Esophagus (tissue), 2 donors: ENCODE results near the gene AGTRAP. TPM values are rescaled to one million over a fixed set of nuclear protein-coding genes. Genes with fewer than 3 reads are reported as not detected.
A peak's percentile ranks its signal among the peaks of the same experiment; 100 is the strongest.

Experiments used
- H3K27ac ChIP-seq, 2 donors: one replicate each; pipeline ENCODE4 v1.5.1; 2013; ENCODE audit warnings: low read depth in 2 of 2, mild to moderate bottlenecking in 2 of 2, inconsistent platforms in 1 of 2, low read length in 1 of 2, moderate library complexity in 1 of 2
- H3K27me3 ChIP-seq, 2 donors: one replicate each; pipeline ENCODE4 v1.6.1; 2013; ENCODE audit warnings: low read length in 2 of 2, control low read depth in 1 of 2, mild to moderate bottlenecking in 1 of 2; ENCODE audit not compliant: insufficient read depth in 2 of 2, control insufficient read depth in 1 of 2
- H3K36me3 ChIP-seq, 2 donors: one replicate each; pipeline ENCODE4 v1.6.1; 2013; ENCODE audit warnings: low read length in 1 of 2; ENCODE audit not compliant: control insufficient read depth in 2 of 2, insufficient read depth in 2 of 2
- H3K4me1 ChIP-seq, 2 donors: one replicate each; pipeline ENCODE4 v1.6.1; 2013; ENCODE audit warnings: low read length in 1 of 2; ENCODE audit not compliant: control insufficient read depth in 2 of 2, insufficient read depth in 2 of 2
- H3K4me3 ChIP-seq, 2 donors: one replicate each; pipeline ENCODE4 v1.5.1; 2013; ENCODE audit warnings: low read length in 2 of 2, mild to moderate bottlenecking in 2 of 2, low read depth in 1 of 2, moderate library complexity in 1 of 2
- H3K9me3 ChIP-seq, 2 donors: one replicate each; pipeline ENCODE4 v1.6.1; 2013; ENCODE audit warnings: mild to moderate bottlenecking in 2 of 2, low read depth in 1 of 2, low read length in 1 of 2, moderate library complexity in 1 of 2; ENCODE audit not compliant: control insufficient read depth in 2 of 2, insufficient read depth in 1 of 2
- WGBS, 2 donors: extraction: QIAGEN DNeasy Blood & Tissue Kit; methylation state at CpG; one replicate each; pipeline ENCODE4 v1.1.7; 2013; 5-methylcytosine and 5-hydroxymethylcytosine counted together
- polyA plus RNA-seq, 2 donors: library from polyadenylated mRNA; stranded (reverse); fragments of 200-250 nt; gene quantifications; one replicate each; pipeline ENCODE4 v1.2.3, GENCODE V29; 2013
- donor health status: healthy with polysubstance abuse.
- donor health status: Bipolar disorder and iron deficiency.

Gene AGTRAP
- polyA plus RNA-seq, 2 donors = 23.7 to 34.6 TPM

- H3K4me1 ChIP-seq = peaks cover 0 to 7% of the 10 kb centered on the region in 2 donors
- no peaks in the 10 kb centered on the region for H3K27me3 ChIP-seq
- peak overlapping the region; percentile 68 to 72 for H3K27ac ChIP-seq
- 43 to 53% methylated on average over 5 of the region's 5 CpGs for WGBS, 2 donors
- H3K4me3 ChIP-seq = no peak overlapping the region
- H3K36me3 ChIP-seq = no peaks in the 10 kb centered on the region
- no peaks in the 10 kb centered on the region for H3K9me3 ChIP-seq
These were observed 5.5 kb upstream of the AGTRAP start for GRCh38 chr1:11730429-11730891.

DNA sequence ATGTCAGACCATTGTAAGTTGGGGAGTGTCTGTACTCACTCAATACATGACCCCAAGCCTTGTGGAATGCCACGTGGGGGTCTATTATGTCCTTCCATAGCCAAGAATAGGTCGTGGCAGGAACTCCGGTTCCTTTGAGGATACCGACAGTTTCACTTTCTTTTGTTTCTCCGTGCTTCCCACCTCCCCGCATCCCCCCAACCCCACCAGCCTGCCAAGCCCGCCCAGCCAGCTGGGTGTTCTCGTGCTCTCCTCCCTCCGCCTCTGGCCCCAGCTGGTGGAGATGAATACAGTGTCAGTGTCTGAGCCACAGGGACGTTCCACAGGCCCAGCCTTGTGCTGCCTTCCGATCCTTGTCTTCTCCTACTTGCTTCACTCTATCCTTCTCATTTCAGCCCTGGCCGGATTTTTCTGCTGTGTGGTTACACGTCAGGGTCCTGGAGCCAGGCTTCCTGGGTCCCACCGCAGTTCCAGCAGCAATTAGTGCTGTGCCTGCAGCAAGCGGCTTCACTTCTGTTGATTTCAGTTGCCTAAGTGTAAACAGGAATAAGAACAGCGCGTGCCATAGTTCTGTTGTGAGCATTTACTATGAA lies 4.1 kb upstream of the AGTRAP start:
- 14 to 19% methylated on average over 14 to 16 of the region's 17 CpGs for WGBS, 2 donors
- Histone ChIP-seq H3K4me1 (peaks cover 0 to 7% of the 10 kb centered on the region in 2 donors), H3K36me3 (no peaks in the 10 kb centered on the region), H3K27ac (peak overlapping the region; percentile 31 to 86), H3K27me3 (no peaks in the 10 kb centered on the region), H3K4me3 (peak overlapping the region in 1 of 2 donors; percentile 25), H3K9me3 (no peaks in the 10 kb centered on the region)

DNA sequence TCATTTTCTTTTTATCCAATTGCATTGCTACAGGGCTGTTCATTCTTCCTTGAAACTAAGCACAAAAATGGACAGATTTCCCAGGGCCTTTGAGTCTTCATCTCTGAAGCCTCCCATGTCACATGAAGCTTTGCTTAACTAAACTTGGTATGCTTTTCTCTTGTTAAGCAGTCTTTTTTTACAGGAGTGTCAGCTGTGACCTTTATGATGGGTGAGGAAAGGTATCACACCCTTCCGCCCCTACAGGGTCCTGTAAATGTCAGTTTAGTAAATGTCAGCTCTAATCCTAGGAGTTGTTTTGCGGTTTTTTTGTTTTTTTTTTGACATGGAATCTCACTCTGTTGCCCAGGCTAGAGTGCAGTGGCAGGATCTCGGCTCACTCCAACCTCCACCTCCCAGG lies 2.6 kb upstream of the AGTRAP start:
- 86 to 93% methylated on average over 3 of the region's 3 CpGs for WGBS, 2 donors
- H3K27me3 ChIP-seq = no peaks in the 10 kb centered on the region
- H3K27ac ChIP-seq = no peak overlapping the region
- H3K4me1 ChIP-seq = peaks cover 3 to 7% of the 10 kb centered on the region in 2 donors
- no peaks in the 10 kb centered on the region for H3K36me3 ChIP-seq
- no peaks in the 10 kb centered on the region for H3K9me3 ChIP-seq
- H3K4me3 ChIP-seq = no peak overlapping the region

DNA sequence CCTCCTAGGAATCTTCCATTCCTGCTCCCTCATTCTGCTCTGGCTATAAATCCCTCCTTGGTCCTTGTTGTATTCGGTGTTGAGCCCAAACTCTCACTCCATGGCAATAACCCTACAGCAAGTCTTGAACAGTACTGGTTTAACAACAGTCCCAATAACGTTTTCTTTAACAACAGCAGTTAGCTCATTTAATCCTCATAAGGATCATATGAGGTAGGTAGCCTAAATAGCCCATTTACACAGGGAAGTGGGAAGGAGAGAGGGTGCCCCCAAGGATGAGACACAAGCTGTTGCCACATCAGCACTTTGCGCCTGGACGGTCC lies 444 bp upstream of the AGTRAP start:
- 28 to 29% methylated on average over 4 of the region's 4 CpGs for WGBS, 2 donors
- peaks cover 0 to 3% of the 10 kb centered on the region in 2 donors for H3K4me1 ChIP-seq
- H3K4me3 ChIP-seq = peak overlapping the region in 1 of 2 donors; percentile 79
- no peaks in the 10 kb centered on the region for H3K27me3 ChIP-seq
- peak overlapping the region; percentile 47 to 49 for H3K27ac ChIP-seq
- H3K36me3 ChIP-seq = no peaks in the 10 kb centered on the region
- H3K9me3 ChIP-seq = no peaks in the 10 kb centered on the region

DNA sequence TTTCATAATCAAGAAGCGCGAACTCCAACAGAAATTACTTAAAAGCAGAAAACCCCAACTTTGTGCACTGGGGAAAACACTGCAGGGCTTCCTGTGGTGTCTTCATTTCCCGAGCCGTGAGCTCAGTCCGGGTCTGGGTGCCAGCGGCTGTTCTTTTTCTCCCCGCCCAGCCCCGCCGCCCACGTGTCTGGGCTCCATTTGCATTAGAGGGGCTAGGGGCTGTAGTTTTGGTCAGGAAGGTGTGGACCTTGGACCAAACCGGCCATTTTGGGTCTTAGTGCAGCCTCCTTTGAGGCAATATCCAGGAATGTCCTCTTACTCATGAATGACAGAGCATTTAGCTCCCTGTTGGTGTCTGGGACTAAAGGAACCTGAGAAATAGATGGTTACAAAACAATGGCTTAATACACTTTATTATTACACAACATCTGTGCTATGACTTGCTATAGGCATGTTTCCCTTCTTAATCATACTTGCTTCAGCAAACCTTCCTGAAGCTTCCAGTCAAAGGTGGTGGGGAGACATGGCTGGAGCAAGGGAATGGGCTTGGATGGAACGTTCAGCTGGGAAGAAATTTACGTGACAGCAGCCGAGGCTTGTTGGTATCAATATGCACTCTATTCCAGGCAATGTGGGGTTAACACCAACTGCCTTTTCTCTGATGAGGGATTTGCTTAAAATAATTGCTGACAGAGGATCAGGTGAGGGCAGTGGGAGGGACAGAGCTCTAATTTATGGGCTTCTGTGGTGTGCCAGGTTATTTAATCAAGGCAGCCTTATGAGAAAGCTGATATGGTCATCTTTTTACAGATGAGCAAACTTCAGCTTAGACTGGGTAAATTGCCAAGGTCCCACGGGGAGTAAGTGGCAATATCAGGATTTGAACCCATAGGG lies 1.1 kb downstream of the AGTRAP start:
- H3K27me3 ChIP-seq = no peaks in the 10 kb centered on the region
- no peaks in the 10 kb centered on the region for H3K9me3 ChIP-seq
- H3K4me1 ChIP-seq = peaks cover 0 to 3% of the 10 kb centered on the region in 2 donors
- H3K4me3 ChIP-seq = peak overlapping the region; percentile 72 to 79
- no peaks in the 10 kb centered on the region for H3K36me3 ChIP-seq
- peak overlapping the region; percentile 84 to 86 for H3K27ac ChIP-seq
- 12 to 14% methylated on average over 15 of the region's 15 CpGs for WGBS, 2 donors

GRCh38 chr1:11738096-11738495 lies 2.2 kb downstream of the AGTRAP start:
- Histone ChIP-seq H3K4me3 (no peak overlapping the region), H3K27ac (no peak overlapping the region), H3K27me3 (no peaks in the 10 kb centered on the region), H3K4me1 (peaks cover 0 to 3% of the 10 kb centered on the region in 2 donors), H3K9me3 (no peaks in the 10 kb centered on the region), H3K36me3 (no peaks in the 10 kb centered on the region)
- WGBS, 2 donors = 74 to 91% methylated on average over 2 of the region's 2 CpGs

DNA sequence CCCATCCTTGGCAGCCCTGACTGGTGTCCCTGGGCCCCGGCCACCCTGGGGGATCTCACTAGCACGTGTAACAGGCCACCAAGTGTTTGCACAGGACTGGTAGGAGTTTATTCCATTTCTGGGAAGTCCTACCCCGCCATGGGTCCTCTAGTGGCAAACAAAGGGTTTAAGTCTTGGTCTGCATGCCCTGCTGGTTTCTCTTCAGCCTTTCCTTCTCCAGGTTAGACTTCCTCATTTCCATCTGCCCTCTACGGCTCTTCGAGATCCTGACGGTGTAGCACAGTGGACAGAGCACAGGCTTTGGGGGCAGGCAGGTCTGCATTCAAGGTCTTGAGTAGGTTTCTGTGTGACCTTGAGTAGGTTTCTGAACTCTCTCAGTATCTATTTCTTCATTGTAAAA lies 2.8 kb downstream of the AGTRAP start:
- no peaks in the 10 kb centered on the region for H3K9me3 ChIP-seq
- 83 to 86% methylated on average over 6 of the region's 6 CpGs for WGBS, 2 donors
- H3K4me1 ChIP-seq = peaks cover 0 to 3% of the 10 kb centered on the region in 2 donors
- H3K4me3 ChIP-seq = no peak overlapping the region
- no peak overlapping the region for H3K27ac ChIP-seq
- H3K27me3 ChIP-seq = no peaks in the 10 kb centered on the region
- no peaks in the 10 kb centered on the region for H3K36me3 ChIP-seq

DNA sequence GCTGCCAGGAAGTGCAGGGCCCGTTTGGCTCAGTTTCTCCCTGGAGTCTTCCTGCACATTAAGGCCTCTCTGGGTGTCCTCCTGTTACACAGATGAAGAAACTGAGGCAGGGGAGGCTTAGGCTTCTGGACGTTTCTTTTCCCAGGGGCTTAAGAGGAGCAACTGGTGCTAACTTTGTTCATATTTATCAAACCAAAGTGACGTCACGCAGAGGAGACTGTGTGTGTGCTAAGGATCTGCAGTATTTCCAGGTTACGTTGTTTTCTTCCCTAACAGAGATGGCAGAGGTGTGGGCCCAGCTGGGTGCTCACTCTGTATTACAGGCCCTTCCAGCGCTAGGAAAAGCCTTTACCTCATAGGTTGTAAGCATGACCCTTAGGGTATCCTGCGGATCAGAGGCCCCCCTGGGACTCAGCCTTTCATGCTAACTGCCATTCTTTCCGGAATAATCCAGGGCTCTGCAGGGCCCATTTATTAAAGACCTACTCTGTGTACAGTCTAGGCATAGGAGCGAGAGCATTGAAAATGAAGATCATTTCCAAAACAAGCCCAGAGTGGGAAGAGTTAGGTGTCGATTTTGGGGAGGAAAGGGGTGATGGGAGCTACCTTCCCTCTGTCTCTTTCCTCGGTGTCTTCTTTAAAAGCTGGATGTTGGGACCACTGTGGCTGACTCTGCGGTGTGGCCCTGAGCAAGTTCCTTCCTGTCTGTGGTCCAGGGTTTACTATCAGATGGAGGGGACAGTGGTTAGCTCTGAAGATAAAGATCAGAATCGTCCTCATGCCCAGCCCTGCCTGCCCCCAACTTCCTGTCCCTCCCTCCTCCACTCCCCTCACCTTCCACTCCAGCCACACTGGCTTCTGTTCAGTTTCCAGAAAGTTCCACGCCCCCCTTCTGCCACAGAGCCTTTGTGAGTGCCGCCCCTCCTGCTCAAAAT lies 4.6 kb downstream of the AGTRAP start:
- Histone ChIP-seq H3K9me3 (no peaks in the 10 kb centered on the region), H3K4me1 (peaks cover 0 to 3% of the 10 kb centered on the region in 2 donors), H3K27me3 (no peaks in the 10 kb centered on the region), H3K4me3 (no peak overlapping the region), H3K36me3 (no peaks in the 10 kb centered on the region), H3K27ac (no peak overlapping the region)
- WGBS, 2 donors = 72 to 73% methylated on average over 15 of the region's 15 CpGs

DNA sequence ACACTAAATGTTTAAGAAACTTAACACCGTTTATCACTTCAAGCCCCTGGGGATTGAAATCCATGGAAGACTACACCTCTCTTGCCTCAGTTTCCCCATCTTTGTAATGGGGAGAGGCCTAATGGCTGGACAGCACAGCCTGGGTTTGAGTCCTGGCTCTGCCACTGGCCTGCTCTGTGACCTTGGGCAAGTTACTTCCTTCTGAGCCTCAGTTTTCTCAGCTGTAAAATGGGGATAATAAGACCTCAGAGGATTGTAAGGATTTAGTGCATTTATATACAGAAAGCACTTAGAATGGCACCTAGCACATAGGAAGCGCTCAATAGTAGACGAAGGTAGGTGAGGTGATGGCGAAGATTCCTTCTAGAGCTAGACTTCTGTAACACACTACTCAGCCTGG lies 5.5 kb downstream of the AGTRAP start:
- no peak overlapping the region for H3K27ac ChIP-seq
- no peaks in the 10 kb centered on the region for H3K27me3 ChIP-seq
- H3K9me3 ChIP-seq = no peaks in the 10 kb centered on the region
- no peaks in the 10 kb centered on the region for H3K36me3 ChIP-seq
- H3K4me1 ChIP-seq = peaks cover 0 to 3% of the 10 kb centered on the region in 2 donors
- no peak overlapping the region for H3K4me3 ChIP-seq
- 92 to 94% methylated on average over 4 of the region's 4 CpGs for WGBS, 2 donors
